Activated CD8-positive, alpha-beta memory T cell treated with anti-CD3 and anti-CD28 coated beads for 1 hour (primary cell): ENCODE results near the gene CABLES1.

Experiments
- DNase-seq, 2 donors: peaks; one replicate each; pipeline ENCODE4 v3.0.0-alpha.2; 2020; ENCODE audit warnings: low read depth in 1 of 2; ENCODE audit errors: extremely low read depth in 1 of 2

The CABLES1 gene

GRCh38 chr18:23165271-23166068 is 30.2 kb downstream of the CABLES1 start:
- DNase-seq: no peak

DNA sequence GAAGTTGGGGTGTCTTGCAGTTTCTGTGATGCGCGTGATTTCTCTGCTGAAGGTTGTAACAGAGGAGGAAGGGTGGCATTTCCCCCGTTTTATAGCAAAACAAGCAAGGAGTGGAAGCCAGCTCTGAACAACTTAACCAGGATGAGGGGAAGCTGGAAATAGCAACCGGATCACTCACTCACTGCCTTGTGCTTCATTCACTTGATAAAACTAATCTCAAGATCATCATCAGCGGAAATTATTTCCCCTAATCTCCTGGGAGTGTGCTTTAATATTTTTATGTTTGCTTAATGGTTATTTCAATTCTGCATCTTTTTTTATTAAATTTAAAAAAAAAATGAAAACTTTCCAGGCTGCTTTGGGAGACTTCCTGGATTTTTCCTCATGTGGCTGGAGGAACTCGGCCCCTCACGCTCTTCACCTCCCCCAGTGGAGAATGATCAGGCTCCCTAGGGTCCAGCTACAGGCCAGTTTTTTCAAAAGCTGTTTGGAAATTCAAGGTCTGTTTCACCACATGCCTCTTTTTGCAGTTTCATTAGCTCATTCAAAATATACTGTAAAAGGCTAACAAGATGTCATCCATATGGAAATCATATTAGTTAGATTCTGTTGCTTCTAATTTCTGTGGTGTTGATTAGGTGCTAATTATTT is 31.7 kb downstream of the CABLES1 start:
- no peak for DNase-seq

DNA sequence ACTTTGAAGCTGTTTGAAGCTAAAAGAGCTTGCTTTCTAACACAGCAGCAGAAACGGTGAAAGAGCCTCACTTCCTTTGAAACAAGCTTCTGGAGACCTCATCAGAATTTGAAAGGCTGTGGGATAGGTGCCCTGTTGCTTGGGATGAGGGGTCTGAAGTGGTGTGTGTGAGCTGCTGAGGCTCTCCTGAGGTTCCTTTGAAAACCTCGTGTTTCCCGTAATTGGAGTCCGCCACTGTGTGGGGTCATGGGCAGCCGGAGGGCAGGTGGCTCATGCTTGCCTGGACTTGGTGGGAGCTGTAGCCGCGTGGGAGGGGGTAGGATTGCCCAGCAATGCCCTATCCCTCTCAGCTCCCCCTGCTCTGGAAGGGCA is 34.4 kb downstream of the CABLES1 start:
- DNase-seq: no peak

DNA sequence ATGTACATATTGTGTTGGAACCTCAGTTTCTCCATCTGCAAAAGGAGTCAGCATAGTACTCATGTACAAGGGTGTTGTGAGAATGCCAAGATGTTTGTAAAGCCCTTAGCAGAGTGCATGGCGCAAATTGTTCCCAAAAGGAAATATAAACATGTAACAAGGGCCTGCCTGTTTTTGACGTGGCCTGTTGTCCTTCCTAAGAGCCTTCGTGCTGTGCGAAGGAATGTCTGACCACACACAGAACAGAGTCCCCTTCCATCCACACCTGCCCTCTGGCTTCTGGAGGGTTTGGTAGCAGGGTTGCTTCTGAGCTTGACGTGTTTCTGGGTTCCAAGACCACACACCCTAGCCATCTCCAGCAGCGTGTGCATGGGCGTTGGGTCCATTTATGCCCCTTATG is 34.9 kb downstream of the CABLES1 start:
- DNase-seq: no peak

GRCh38 chr18:23171581-23172156 is 36.4 kb downstream of the CABLES1 start:
- no peak for DNase-seq

- no peak for DNase-seq
Observed at GRCh38 chr18:23172591-23173380, 37.5 kb downstream of the CABLES1 start.

DNA sequence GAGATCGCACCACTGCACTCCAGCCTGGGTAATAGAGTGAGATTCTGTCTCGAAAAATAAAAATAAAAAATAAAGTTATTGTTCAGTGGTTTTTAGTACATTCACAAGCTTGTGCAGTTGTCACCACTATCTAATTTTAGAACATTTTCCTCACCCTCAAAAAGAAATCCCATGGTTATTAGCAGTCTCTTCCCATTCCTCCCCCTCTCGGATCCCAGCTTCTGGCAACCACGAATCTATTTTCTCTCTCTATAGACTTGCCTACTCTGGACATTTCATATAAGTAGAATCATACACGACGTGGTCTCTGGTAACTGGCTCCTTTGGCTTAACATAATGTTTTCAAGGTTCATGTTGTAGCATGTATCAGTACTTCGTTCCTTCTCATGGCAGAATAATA is 38.6 kb downstream of the CABLES1 start:
- DNase-seq: no peak

DNA sequence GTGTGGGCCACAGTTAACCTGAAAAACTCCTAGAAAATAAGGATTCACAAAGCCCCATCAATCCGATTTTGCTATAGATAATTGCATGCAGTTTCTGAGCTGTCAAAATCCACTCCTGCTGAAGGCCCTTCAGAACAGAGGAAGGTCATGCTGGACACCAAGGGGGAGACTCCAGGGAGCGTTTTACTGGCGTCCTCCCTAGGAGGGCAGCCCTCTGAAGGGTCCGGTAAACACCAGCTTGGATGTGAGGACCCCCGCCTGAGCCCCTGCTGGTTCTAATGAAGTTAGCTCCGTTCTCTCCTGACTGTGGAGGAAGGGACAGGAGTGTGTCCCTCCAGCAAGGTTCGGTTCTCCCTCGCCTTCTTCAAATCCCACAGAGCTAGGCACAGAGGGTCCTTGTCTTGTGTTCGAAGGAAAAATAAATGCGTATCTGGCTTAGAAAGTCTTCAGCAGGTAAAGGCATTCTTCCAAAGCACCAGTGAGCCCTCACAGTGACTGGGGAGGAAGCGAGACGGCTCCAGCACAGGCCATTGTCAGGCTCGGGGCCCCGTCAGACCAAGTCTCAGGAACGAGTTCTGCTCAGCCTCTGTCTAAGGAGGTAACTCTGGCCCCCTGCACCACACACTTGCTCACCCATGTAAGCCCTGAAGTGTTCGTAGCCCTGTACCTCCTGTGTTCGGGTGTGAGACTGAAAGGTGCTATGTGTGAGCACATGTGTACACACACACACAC is 41.6 kb downstream of the CABLES1 start:
- no peak for DNase-seq

DNA sequence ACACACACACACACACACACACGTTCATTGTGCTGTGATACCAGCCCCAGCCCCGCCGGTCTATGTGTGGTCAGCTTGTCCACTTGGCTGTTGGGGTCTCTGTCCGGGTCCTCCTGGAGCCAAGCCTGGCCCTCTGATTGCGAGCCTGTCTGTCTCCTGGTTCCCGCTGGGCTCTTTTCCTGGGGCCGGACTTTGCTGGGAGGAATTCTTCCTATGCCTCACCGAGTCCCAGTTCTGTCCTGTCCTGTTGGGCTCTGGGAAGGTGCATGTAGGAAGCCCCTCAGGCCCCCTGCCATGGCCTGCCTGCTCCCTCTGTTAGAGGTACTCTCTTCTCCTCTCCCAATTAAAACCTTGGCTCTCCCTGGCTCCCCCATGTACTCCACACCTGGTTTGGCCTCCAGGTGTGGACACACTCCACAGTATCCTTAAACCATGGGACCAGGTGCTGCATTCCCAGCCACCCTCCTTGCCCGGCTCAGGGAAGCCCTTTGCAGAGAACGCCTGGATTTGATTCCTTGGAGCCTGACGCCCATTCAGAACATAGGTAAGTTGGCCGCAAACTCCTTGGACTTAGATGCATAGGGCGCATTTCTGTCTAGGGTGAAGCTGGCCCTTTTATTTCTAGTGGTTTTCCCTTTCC is 42.3 kb downstream of the CABLES1 start:
- no peak for DNase-seq

GRCh38 chr18:23178201-23178600 is 42.9 kb downstream of the CABLES1 start:
- DNase-seq: no peak

DNA sequence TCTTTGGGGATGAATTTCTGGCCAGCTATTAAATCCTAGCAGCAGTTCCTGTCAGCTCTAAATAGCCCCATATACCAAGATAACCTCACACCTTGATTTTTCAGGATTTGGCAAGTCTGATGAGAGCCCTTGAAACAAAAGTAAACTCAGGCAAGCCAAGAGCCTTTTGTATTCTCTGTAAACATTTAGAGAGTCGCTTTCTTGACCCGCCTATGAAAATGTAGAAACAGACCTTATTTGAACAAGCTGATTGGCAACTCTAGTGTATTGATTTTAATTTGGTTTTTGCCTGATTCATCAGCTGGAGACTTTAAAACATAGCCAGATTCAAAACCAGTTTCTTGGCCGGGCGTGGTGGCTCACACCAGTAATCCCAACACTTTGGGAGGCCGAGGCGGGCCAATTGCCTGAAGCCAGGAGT is 43.4 kb downstream of the CABLES1 start:
- no peak for DNase-seq

DNA sequence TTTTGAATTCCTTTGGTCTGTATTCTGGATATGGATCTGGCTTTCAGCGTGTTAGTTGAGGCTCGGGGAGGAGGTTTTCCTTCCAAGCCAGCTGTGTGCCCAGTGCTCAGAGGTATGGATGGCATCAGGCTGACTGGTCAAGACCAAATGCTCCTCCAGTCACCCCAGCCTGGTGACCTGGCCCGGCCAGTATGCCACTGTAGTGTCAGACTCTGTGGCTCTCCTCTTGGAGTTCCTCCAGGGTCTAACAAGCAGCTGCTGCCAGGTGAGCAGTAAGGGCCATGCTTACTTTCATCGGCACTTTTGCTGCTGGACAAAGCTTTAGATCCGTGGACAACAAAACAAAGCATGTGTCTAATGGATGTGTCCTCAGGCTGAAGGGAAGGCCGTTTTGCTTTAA is 44.1 kb downstream of the CABLES1 start:
- no peak for DNase-seq

GRCh38 chr18:23181547-23181946 is 46.3 kb downstream of the CABLES1 start:
- no peak for DNase-seq

GRCh38 chr18:23182606-23183005 is 47.3 kb downstream of the CABLES1 start:
- DNase-seq: no peak

DNA sequence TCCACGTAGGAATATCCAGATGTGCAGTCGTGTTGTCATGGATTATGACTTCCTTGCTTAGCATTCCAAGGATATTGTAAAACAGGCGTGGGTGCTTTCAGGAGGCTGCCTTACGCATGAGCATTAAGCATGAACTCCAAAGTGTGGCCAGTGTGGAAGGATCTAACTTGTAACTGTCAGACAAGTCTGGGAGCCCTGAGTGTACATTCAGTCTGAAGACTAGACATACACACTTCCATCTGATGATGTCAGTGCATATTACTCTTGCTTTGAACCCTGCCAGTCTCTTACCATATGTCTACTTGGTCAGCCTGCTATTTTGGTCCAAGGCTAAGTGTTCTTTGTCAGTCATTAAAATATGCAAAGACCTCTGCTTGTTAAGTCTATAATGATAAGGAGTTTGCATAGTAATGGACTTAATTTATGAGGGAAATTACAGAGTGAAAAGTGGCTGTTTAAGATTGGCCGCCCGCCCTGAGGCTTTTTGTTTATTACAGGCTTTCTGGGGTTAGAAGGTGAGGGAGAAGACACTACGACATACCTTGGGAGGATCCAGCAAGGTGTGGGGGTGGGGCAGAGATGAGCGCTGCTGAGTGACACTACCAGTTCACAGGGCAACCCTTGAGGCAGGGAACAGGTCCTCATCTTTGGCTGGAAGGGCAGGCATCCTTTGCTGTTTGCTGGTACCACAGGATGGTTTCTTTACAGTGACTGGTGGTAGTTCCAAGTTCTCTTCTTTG is 48.3 kb downstream of the CABLES1 start:
- no peak for DNase-seq

DNA sequence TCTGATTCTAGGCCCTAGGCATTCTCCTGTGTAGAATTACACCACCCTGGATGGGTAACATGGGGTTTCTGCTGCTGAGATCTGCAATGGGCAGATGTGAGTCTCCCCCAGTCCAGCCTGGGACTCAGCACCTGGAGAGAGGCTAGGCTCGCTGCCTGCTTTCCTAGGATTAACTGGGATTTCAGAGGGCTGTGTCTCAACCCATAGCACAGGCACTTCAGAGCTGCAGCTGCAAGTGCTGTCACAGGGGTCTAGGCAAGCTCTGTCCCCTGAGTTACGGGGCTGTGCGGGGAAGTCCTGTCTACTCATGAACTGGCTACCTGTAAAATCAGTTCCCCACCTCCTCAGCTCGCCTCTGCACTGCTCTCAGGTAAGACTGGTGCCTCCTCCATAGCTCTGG is 51.5 kb downstream of the CABLES1 start:
- no peak for DNase-seq

GRCh38 chr18:23188068-23188760 is 52.9 kb downstream of the CABLES1 start:
- DNase-seq: no peak

DNA sequence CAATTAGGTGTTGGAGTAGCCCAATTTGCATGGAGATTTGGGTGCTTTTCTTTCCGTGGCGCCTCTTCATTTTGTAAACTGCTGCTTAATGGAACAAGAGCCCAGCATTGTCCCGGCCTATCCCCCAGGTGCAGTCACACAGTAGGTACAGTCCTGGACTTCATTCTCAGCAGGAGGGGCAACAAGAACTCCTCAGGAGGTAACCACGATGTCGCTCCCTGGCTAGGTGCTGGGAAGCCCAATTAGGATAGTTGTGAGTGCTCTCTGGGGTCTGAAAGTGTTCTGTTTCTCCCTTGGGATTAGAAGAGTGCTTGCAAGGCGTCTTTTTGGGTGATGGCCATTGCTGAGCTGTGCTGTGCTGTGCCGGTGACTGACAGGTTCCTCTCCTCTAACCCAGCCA is 53.8 kb downstream of the CABLES1 start:
- no peak for DNase-seq
